Measurements from ENCODE around the gene FRY. TPM values are rescaled to one million over a fixed set of nuclear protein-coding genes. Genes with fewer than 3 reads are reported as not detected.

FRY gene
- total and polyA plus RNA-seq, 10 of the 15 experiments (the other 5 are each of a cell fraction or from before 2014, with no cell fraction given): 0.18 to 1.4 (median 0.30) TPM

GRCh38 chr13:32202268-32202667 is 170.7 kb downstream of the FRY start (continued):
- TF ChIP-seq USF2 (IDR thresholded peaks at IDR 0.05; ENCODE audit: borderline replicate concordance, low read depth, low read length) (no peak), SP1 (IDR thresholded peaks at IDR 0.05; ENCODE audit: low read depth, low read length) (no peak), NR2C1 (IDR thresholded peaks at IDR 0.05) (no peak), NFYA (IDR thresholded peaks at IDR 0.05; ENCODE audit: borderline replicate concordance, low read depth, low read length) (no peak), RFX5 (IDR thresholded peaks at IDR 0.05; ENCODE audit: low read depth, low read length) (no peak), EGR1 (IDR thresholded peaks at IDR 0.05; ENCODE audit: borderline replicate concordance in 1 of 2, low read depth in 2 of 2, low read length in 2 of 2) (no peak), ATF2 (IDR thresholded peaks at IDR 0.05; ENCODE audit: low read length) (no peak), LARP7 (IDR thresholded peaks at IDR 0.05) (no peak)

- ATAC-seq: no peak
- H3K27me3 ChIP-seq (replicated peaks in 1 of 2; ENCODE audit: control insufficient read depth in 2 of 2, insufficient read depth in 2 of 2, low read length in 1 of 2): peaks cover 0 to 2% of the 10 kb centered on the region in 2 experiments; a peak in 1 of 4 replicates
- WGBS (ENCODE audit: insufficient coverage, insufficient replicate concordance, low lambda C conversion rate, missing lambda C conversion rate): 41% methylated on average over 5 of the region's 5 CpGs
- no peak for DNase-seq (ENCODE audit: low read depth, low spot score)
- TF ChIP-seq ZNF622 (IDR thresholded peaks at IDR 0.05) (no peak), ZNF592 (IDR thresholded peaks at IDR 0.05) (no peak), EZH2 (IDR thresholded peaks at IDR 0.05; ENCODE audit: borderline replicate concordance, control insufficient read depth, low read depth, low read length) (no peak)
- in situ Hi-C loops (cut with MboI) (no loop called here), intact Hi-C loops (cut with micrococcal nuclease; ENCODE audit: unreplicated experiment) (no loop called here)
- no TSS peak for BruUV-seq (replicated peaks)
- no peaks in the 10 kb centered on the region for H3K9me3 ChIP-seq (replicated peaks; ENCODE audit: control insufficient read depth, insufficient read depth, low read length)
- H3K4me1 ChIP-seq (ENCODE audit: control insufficient read depth, insufficient read depth, low read length): no peaks in the 10 kb centered on the region
- H3K36me3 ChIP-seq (ENCODE audit: control insufficient read depth in 2 of 2, insufficient read depth in 2 of 2, low read length in 1 of 2): no peaks in the 10 kb centered on the region
- no peak overlapping the region for H3K27ac ChIP-seq (ENCODE audit: control insufficient read depth, insufficient read depth)
- ChIA-PET POLR2A (no interaction called here), SMC1A (ENCODE audit: uncharacterized antibody, unreplicated experiment) (interaction anchor here (1.0 kb wide), 1 partner anchor 53 kb away, joined by 3 read pairs; no protein-coding TSS in a partner anchor), RAD21 (ENCODE audit: unreplicated experiment) (no interaction called here), CTCF (no interaction called here)
- no peak for FAIRE-seq
- no peak overlapping the region for H3K9ac ChIP-seq (ENCODE audit: control insufficient read depth, insufficient read depth, low read length)
- no peak overlapping the region for H2AFZ ChIP-seq (ENCODE audit: control insufficient read depth, low read depth, low read length)
- no peaks in the 10 kb centered on the region for H4K20me1 ChIP-seq (ENCODE audit: control insufficient read depth, insufficient read depth)
- no peaks in the 10 kb centered on the region for H3K79me2 ChIP-seq (ENCODE audit: control insufficient read depth, insufficient read depth, low read length)
- no peak overlapping the region for H3K4me2 ChIP-seq (ENCODE audit: control insufficient read depth, insufficient read depth)
- no peak overlapping the region for H3K4me3 ChIP-seq
These were observed 171.6 kb downstream of the FRY start for GRCh38 chr13:32203221-32203620.
